Activated CD8-positive, alpha-beta memory T cell treated with anti-CD3 and anti-CD28 coated beads, Interleukin-2, amount 10 ng/mL, durations not matched to agents 7 days and 5 days (primary cell): ENCODE measurements around the gene ISL2. TPM values are rescaled to one million over a fixed set of nuclear protein-coding genes. Genes with fewer than 3 reads are reported as not detected.

ENCODE experiments used
- ATAC-seq: fragments of 150-1000 bp; cut with Tn5 transposase; one replicate; pipeline ENCODE4 v1.10.0; 2021; ENCODE audit warnings: moderate library complexity
- CTCF ChIA-PET: fragments of 350-600 bp; sonication (Branson Sonifier 250); formaldehyde crosslinking; loops from one replicate; lab custom pipeline; 2021; ENCODE audit warnings: antibody characterized with exemption; lab: Charles Lee
- DNase-seq: peaks from one replicate; pipeline ENCODE4 v3.0.0-alpha.2; 2020
- H3K27ac Mint-ChIP-seq: one replicate; pipeline ENCODE4 v1.8.0; 2021; ENCODE audit warnings: mild to moderate bottlenecking, mixed read lengths
- H3K27me3 Mint-ChIP-seq: one replicate; pipeline ENCODE4 v1.8.0; 2021; ENCODE audit warnings: mixed read lengths
- H3K36me3 Mint-ChIP-seq: one replicate; pipeline ENCODE4 v1.8.0; 2021; ENCODE audit warnings: mild to moderate bottlenecking, mixed read lengths
- H3K4me1 Mint-ChIP-seq: one replicate; pipeline ENCODE4 v1.8.0; 2021; ENCODE audit warnings: mixed read lengths
- H3K4me3 Mint-ChIP-seq: one replicate; pipeline ENCODE4 v1.8.0; 2021; ENCODE audit warnings: mild to moderate bottlenecking, moderate library complexity, mixed read lengths
- H3K9me3 Mint-ChIP-seq: one replicate; pipeline ENCODE4 v1.8.0; 2022; ENCODE audit warnings: low read depth, mixed read lengths
- total RNA-seq, 2 experiments: library from RNA; stranded (reverse); gene quantifications; one replicate each; pipeline ENCODE4 v1.2.3, GENCODE V29; 2021

ISL2 gene
- total RNA-seq, 2 experiments from 2014 or later: 2.4 to 3.2 TPM

GRCh38 chr15:76378691-76379090 lies 42.1 kb downstream of the ISL2 start:
- H3K9me3 Mint-ChIP-seq: no peaks in the 10 kb centered on the region
- no peak overlapping the region for H3K27ac Mint-ChIP-seq
- H3K36me3 Mint-ChIP-seq: peaks cover 5% of the 10 kb centered on the region
- no peak for ATAC-seq
- DNase-seq: no peak
- CTCF ChIA-PET: no interaction called here
- no peaks in the 10 kb centered on the region for H3K27me3 Mint-ChIP-seq
- H3K4me3 Mint-ChIP-seq: no peak overlapping the region
- H3K4me1 Mint-ChIP-seq: no peaks in the 10 kb centered on the region

DNA sequence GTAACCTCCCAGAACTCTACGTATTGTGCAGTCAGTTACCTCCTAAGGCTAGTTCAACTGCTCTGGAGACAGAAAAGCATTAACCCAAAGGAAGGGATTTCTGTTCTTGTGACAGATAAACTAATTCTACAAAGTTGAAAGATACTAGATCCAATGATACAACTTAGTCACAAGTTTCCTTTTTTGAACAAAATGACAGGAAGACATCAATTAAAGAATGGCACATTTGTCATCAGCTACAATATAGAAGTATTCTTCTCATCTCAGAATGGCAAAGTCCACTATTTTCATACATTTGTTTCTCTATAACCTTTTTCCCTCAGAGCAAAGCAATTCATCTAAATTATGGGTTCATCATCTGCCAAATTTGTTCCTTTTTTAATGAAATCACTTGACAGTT lies 43.7 kb downstream of the ISL2 start:
- no peak for DNase-seq
- peaks cover 5% of the 10 kb centered on the region for H3K36me3 Mint-ChIP-seq
- CTCF ChIA-PET: no interaction called here
- no peak overlapping the region for H3K27ac Mint-ChIP-seq
- no peaks in the 10 kb centered on the region for H3K9me3 Mint-ChIP-seq
- no peak overlapping the region for H3K4me3 Mint-ChIP-seq
- no peak for ATAC-seq
- no peaks in the 10 kb centered on the region for H3K27me3 Mint-ChIP-seq
- no peaks in the 10 kb centered on the region for H3K4me1 Mint-ChIP-seq

DNA sequence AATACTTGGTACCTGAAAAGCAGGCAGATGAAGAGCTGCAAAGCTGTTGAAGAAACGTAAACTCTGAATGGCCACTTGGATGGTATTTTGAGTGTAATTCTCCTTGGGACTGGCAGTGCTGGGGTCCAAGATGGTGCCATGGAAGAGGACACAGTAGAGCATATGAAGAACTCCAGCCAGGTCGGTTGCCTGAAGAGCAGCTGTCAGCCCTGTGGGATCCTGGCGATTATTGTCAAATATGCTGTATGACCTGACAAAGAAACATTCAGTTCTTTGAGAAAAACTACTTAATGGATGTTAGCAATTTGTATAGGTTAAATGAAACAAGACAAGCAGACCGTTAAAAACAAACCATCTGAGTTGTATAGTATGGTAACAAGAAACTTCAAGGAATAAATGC lies 44.8 kb downstream of the ISL2 start:
- CTCF ChIA-PET: no interaction called here
- DNase-seq (no peak), ATAC-seq (no peak)
- Mint-ChIP-seq H3K4me3 (no peak overlapping the region), H3K27ac (no peak overlapping the region), H3K36me3 (peaks cover 5% of the 10 kb centered on the region), H3K4me1 (no peaks in the 10 kb centered on the region), H3K9me3 (no peaks in the 10 kb centered on the region), H3K27me3 (no peaks in the 10 kb centered on the region)

GRCh38 chr15:76382987-76383728 lies 46.6 kb downstream of the ISL2 start:
- Mint-ChIP-seq H3K27me3 (no peaks in the 10 kb centered on the region), H3K36me3 (peaks cover 5% of the 10 kb centered on the region), H3K9me3 (no peaks in the 10 kb centered on the region), H3K4me3 (no peak overlapping the region), H3K4me1 (no peaks in the 10 kb centered on the region), H3K27ac (no peak overlapping the region)
- CTCF ChIA-PET: no interaction called here
- no peak for ATAC-seq
- DNase-seq: no peak

- Mint-ChIP-seq H3K36me3 (peaks cover 4% of the 10 kb centered on the region), H3K27me3 (no peaks in the 10 kb centered on the region), H3K27ac (no peak overlapping the region), H3K9me3 (no peaks in the 10 kb centered on the region), H3K4me1 (no peaks in the 10 kb centered on the region), H3K4me3 (no peak overlapping the region)
- ATAC-seq (no peak), DNase-seq (no peak)
- CTCF ChIA-PET: no interaction called here
These were observed 47.8 kb downstream of the ISL2 start for GRCh38 chr15:76384409-76384808.

DNA sequence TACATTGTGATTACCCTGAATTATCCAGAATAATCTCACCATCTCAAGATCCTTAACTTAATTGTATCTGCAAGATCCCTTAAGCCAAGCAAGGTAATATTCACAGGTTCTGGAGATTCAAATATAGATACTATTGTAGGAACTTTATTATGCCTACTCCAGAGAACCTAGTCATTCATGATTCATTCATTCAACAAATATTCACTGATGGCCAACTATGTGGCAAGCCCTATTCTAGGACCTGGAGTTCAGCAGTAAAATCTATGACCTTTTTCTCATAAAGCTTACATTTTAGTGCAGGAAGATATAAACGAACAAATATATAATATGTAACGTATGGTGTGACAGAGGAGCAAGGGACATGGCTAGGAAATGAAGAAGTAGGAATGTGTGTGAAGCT lies 49.6 kb downstream of the ISL2 start:
- H3K36me3 Mint-ChIP-seq: peaks cover 2% of the 10 kb centered on the region
- CTCF ChIA-PET: no interaction called here
- no peak overlapping the region for H3K27ac Mint-ChIP-seq
- H3K4me1 Mint-ChIP-seq: no peaks in the 10 kb centered on the region
- DNase-seq (no peak), ATAC-seq (no peak)
- no peak overlapping the region for H3K4me3 Mint-ChIP-seq
- no peaks in the 10 kb centered on the region for H3K27me3 Mint-ChIP-seq
- no peaks in the 10 kb centered on the region for H3K9me3 Mint-ChIP-seq

DNA sequence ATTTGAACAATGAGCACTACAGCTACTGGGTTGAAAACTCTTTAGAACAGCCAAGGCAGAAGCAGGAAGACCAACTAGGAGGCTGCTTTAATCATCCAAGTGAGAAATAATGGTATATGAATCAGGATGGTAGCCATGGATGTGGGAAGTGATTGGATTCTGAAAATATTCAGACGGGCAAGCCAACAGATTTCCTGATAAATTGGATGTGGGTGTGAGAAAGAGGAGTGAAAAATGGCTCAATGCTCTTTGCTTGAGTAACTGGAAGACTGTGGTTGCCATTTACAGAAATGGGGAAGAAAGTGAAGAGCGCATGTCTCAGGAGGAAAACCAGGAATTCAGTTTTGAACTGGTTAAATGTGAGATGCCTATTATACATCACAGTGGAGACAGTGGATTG lies 50.4 kb downstream of the ISL2 start:
- CTCF ChIA-PET: no interaction called here
- Mint-ChIP-seq H3K4me1 (no peaks in the 10 kb centered on the region), H3K27ac (no peak overlapping the region), H3K9me3 (no peaks in the 10 kb centered on the region), H3K27me3 (no peaks in the 10 kb centered on the region), H3K36me3 (peaks cover 2% of the 10 kb centered on the region), H3K4me3 (no peak overlapping the region)
- DNase-seq: no peak
- no peak for ATAC-seq

- H3K27me3 Mint-ChIP-seq: no peaks in the 10 kb centered on the region
- no peak overlapping the region for H3K27ac Mint-ChIP-seq
- no peak for ATAC-seq
- no peak for DNase-seq
- peaks cover 2% of the 10 kb centered on the region for H3K36me3 Mint-ChIP-seq
- H3K4me1 Mint-ChIP-seq: no peaks in the 10 kb centered on the region
- H3K4me3 Mint-ChIP-seq: no peak overlapping the region
- CTCF ChIA-PET: no interaction called here
- H3K9me3 Mint-ChIP-seq: no peaks in the 10 kb centered on the region
These were observed 54.0 kb downstream of the ISL2 start for GRCh38 chr15:76390571-76390970.

DNA sequence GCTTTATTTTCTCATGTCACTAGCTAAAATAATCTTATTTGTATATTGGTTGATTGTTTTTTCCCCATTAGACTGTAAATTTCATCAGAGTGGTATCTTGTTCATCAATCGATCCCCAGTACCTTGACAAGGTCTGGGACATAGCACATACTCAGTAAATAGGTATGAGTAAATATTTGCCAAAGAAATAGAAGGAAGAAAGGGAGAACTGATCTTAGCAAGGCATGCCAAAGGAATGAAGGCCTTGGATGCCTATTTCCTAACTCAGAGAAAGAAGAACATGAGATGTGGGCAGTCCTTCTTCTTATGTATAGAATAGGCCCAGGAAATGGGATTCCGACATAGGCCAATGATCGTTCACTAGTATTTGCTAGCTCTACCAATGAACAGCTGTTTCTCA lies 54.7 kb downstream of the ISL2 start:
- no peak overlapping the region for H3K4me3 Mint-ChIP-seq
- CTCF ChIA-PET: no interaction called here
- H3K27me3 Mint-ChIP-seq: no peaks in the 10 kb centered on the region
- H3K9me3 Mint-ChIP-seq: no peaks in the 10 kb centered on the region
- ATAC-seq: no peak
- no peak for DNase-seq
- H3K36me3 Mint-ChIP-seq: peaks cover 2% of the 10 kb centered on the region
- no peak overlapping the region for H3K27ac Mint-ChIP-seq
- H3K4me1 Mint-ChIP-seq: no peaks in the 10 kb centered on the region

DNA sequence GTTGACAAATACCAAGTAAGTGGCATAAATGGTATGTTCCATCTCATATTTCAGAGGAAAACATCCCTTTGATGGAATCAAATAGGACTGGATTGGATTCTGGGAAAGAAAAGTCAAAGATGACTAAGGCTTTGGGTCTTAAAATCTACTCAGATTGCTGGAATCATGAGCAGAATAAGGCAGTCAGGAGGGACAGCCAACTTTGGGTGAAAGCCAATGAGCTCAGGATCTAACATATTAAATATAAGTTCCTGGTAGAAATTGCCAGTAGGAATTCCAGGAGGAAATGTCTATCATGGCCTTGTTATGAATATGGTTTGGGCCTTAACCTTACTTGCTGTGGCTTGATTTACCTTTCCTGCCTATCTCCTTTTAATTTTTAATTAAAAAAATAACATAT lies 55.3 kb downstream of the ISL2 start:
- Mint-ChIP-seq H3K9me3 (no peaks in the 10 kb centered on the region), H3K27me3 (no peaks in the 10 kb centered on the region), H3K4me3 (no peak overlapping the region), H3K36me3 (peaks cover 2% of the 10 kb centered on the region), H3K27ac (no peak overlapping the region), H3K4me1 (no peaks in the 10 kb centered on the region)
- CTCF ChIA-PET: no interaction called here
- no peak for ATAC-seq
- DNase-seq: no peak

Other genes with a start within 250 kb of the ISL2 start
- 100 to 1,000 TPM; 119 to 142 TPM for gene ETFA, start 25.3 kb upstream of the ISL2 start, total RNA-seq